SK-N-MC (cell line): ENCODE measurements around the gene KIF4B.

Experiments used
- DNase-seq: peaks from one replicate; pipeline ENCODE4 v3.0.0-alpha.2; 2011; ENCODE audit warnings: low read depth, low spot score
- H3K27ac ChIP-seq: fragments of 200-600 bp; sonication (generic); 2 replicates; pipeline ENCODE4 v1.5.1; 2016; ENCODE audit warnings: mixed run types
- H3K36me3 ChIP-seq: fragments of 200-600 bp; sonication (generic); 2 replicates; pipeline ENCODE4 v1.6.1; 2017; ENCODE audit warnings: antibody characterized with exemption, low read length, mixed read lengths; ENCODE audit not compliant: insufficient read depth
- H3K4me3 ChIP-seq: fragments of 200-600 bp; sonication (generic); 2 replicates; pipeline ENCODE4 v1.5.1; 2016
- H3K9ac ChIP-seq: fragments of 200-600 bp; sonication (generic); 2 replicates; pipeline ENCODE4 v1.8.0; 2017; ENCODE audit warnings: mixed run types, mixed read lengths; ENCODE audit not compliant: insufficient read length
- H3K9me3 ChIP-seq: fragments of 200-600 bp; sonication (generic); 2 replicates; pipeline ENCODE4 v1.6.1; 2017; ENCODE audit warnings: low read depth, mild to moderate bottlenecking, antibody characterized with exemption, low read length, moderate library complexity, mixed read lengths
- EZH2 ChIP-seq: fragments of 200-600 bp; sonication (generic); IDR thresholded peaks from one replicate; pipeline ENCODE4 v1.6.1; 2017; ENCODE audit warnings: antibody characterized with exemption
- FOXP2 ChIP-seq: optimal IDR thresholded peaks from 2 replicates; pipeline ENCODE3; 2011; ENCODE audit warnings: mild to moderate bottlenecking, moderate library complexity; ENCODE audit not compliant: insufficient read depth; ENCODE audit errors: extremely low read length, control extremely low read depth
- POLR2AphosphoS5 ChIP-seq: IDR thresholded peaks from 2 replicates; pipeline ENCODE4 v1.6.1; 2012; ENCODE audit warnings: mild to moderate bottlenecking, low read depth, low read length, borderline replicate concordance

The KIF4B gene

GRCh38 chr5:155056644-155057269, 43.2 kb downstream of the KIF4B start:
- H3K9me3 ChIP-seq = no peaks in the 10 kb centered on the region
- H3K36me3 ChIP-seq = no peaks in the 10 kb centered on the region
- H3K9ac ChIP-seq = no peak overlapping the region
- H3K27ac ChIP-seq = no peak overlapping the region
- TF ChIP-seq FOXP2 = no peak
- no peak for TF ChIP-seq EZH2
- TF ChIP-seq POLR2AphosphoS5 = no peak
- no peak overlapping the region for H3K4me3 ChIP-seq
- no peak for DNase-seq

- H3K9ac ChIP-seq = no peak overlapping the region
- no peak overlapping the region for H3K27ac ChIP-seq
- H3K36me3 ChIP-seq = no peaks in the 10 kb centered on the region
- TF ChIP-seq EZH2 = no peak
- no peak for TF ChIP-seq FOXP2
- no peak for TF ChIP-seq POLR2AphosphoS5
- no peak for DNase-seq
- no peak overlapping the region for H3K4me3 ChIP-seq
- H3K9me3 ChIP-seq = no peaks in the 10 kb centered on the region
Measured at GRCh38 chr5:155057626-155058025, 44.1 kb downstream of the KIF4B start.

GRCh38 chr5:155064580-155064979, 51.0 kb downstream of the KIF4B start:
- no peak for DNase-seq
- H3K4me3 ChIP-seq = no peak overlapping the region
- H3K36me3 ChIP-seq = no peaks in the 10 kb centered on the region
- H3K9me3 ChIP-seq = no peaks in the 10 kb centered on the region
- no peak overlapping the region for H3K27ac ChIP-seq
- TF ChIP-seq POLR2AphosphoS5 = no peak
- TF ChIP-seq FOXP2 = no peak
- TF ChIP-seq EZH2 = no peak
- no peak overlapping the region for H3K9ac ChIP-seq

GRCh38 chr5:155066886-155067595, 53.5 kb downstream of the KIF4B start:
- Histone ChIP-seq H3K4me3 (no peak overlapping the region), H3K27ac (no peak overlapping the region), H3K9me3 (no peaks in the 10 kb centered on the region), H3K9ac (no peak overlapping the region), H3K36me3 (no peaks in the 10 kb centered on the region)
- DNase-seq = no peak
- TF ChIP-seq POLR2AphosphoS5 = no peak
- no peak for TF ChIP-seq FOXP2
